HG02885 (cell line): ENCODE results near the gene GLG1.
"Not testable (repeated sequence)": the region's sequence is repeated elsewhere in the genome, so short reads cannot be mapped to it uniquely, and the experiment has no call there.

Source experiments
- ATAC-seq: cut with Tn5 transposase; IDR thresholded peaks from one replicate; pipeline ENCODE4 v1.9.1; 2021; ENCODE audit warnings: mild to moderate bottlenecking; ENCODE audit not compliant: unreplicated experiment, poor library complexity

GLG1 gene

DNA sequence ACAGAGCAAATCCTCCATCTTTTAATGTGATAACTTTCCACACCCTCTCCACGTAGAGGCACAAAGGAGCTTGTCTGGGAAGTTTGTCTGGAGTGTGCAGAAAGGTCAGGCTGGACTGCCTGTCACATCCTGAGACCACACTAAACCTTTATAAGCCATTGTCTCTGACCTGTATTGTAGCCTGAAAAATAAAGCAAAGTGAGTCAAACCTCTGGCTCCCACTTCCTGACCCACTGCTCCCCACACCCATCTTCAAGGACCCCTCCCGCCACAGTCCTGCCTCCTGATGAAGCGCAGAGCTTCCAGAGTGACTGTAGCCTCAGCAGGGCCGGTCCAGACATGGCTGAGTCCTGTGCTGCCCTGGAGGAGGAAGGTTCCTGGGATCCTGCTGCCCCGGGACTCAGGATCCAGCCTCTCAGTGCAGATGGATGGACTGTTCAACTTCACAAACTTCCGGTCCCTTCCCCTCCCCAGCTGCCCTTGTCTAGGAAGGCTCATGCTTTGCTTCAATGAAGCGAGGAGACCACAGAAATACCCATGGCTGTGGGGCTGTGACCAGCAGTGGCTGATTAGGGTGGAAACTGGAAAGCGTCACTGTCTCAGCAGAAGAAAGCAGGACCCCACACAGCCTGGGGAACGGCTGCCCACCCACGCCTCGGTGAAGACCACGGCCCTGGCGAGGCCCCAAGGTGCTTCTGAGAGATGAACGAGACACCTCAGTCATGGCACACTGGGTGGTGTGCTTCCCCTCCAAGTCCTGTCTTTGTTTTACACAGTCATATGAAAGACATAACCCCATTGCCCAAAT is 154.8 kb downstream of the GLG1 start:
- ATAC-seq = peak; percentile 90

DNA sequence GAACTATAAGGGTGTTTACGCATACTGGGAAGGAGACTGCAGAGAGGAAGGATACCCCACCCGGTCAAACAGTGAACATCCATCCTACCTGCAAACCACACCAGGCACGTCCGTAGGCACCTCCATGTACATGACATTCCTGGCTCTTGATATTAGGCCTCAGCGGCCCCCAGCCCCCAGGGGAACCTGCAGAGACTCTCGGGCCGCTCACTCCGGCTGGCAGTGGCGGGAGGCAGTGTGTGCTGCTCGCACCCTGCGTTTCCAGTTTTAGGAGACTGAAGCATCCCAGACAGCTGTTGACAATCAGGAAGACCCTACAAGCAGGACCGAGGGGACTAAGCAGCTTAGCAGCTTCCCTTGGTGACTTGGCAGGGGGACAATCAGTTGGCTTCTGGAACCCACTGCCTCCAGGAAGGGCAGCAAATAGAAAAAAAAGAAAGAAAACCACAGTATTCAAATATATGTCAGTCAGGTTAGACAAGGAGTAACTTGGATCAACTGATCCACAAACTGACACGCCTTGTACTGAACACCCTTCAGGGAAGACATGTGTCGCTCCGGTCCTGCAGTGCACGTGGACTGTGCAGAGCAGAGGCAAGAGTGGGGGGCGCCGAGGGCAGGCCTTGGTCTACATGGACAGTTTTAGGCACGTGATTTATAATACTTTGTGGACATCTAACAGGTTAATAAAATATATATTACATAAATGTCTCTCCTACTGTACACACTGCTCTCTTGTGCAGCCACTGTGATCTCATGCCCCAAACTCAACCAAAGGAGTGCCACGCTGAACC is 155.8 kb downstream of the GLG1 start:
- ATAC-seq = no peak

DNA sequence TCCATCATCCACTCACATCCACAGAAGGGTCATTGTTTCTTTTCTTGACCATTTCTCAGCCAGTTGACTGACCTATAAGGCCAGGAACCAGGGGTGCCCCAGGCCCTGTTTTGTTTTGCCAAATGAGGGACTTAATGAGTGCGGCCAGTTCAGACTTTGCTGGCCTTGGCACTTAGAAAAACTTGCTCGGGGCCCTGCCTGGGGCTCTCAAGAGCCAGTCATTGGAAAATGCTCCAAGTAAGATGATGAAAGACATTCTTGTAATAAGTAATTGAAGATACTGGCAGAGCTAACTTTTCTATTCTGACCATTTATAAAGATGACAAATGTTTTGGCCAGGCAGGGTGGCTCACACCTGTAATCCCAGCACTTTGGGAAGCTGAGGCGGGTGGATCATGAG is 156.7 kb downstream of the GLG1 start:
- ATAC-seq = no peak

DNA sequence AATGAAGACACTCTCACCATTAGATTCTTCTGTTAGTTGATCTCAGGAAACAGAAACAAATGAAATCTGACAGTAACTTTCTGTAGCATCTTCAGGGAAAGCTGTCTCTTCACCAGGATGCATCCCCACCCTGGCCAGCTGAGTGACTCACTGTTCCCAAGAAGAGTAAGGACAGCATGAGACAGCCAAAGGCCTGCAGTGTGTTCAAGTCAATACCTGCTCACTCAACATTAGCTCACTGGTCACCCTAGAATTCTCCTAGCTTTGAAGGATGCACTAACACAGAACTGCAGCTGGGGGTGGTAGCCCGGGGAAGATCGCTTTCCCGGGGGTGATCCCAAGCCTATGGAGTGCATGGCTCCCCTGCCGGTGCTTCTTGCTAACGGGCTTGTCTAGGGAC is 157.4 kb downstream of the GLG1 start:
- no peak for ATAC-seq

DNA sequence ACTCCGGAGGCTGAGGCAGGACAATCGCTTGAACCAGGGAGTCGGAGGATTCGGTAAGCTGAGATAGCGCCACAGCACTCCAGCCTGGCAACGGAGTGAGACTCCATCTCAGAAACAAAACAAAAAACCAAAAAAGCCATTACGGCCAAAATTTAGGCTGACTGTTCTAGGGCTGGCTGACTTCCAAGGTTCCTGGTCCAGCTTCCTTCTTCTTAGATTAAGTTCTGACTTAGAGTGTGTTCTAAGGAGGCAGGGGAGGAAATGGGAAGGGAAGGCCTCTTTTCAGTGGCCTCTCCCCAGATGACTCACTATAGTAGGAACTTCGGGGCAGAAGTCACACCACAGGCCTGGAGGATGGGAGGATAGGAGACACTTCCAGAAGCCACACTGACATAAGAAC is 157.9 kb downstream of the GLG1 start:
- no peak for ATAC-seq

DNA sequence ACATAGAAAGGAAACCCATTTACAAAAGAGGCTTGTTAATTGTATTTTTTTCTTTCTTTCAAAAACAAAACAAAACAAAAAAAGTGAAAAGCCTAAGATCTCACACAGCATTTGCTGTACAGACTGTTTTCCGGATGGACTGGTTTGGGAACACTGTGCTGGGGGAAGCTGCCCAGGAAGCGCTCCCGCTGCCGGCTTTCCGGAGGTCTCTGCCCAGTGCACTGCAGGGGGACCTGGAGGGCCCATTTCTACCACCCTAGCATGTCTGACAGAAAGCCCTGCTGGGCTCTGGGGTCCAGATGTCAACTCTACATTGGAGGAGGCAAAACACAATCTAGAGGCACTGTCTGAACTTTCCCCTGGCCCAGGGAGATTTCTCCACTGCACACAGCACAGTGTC is 159.3 kb downstream of the GLG1 start:
- ATAC-seq = no peak

DNA sequence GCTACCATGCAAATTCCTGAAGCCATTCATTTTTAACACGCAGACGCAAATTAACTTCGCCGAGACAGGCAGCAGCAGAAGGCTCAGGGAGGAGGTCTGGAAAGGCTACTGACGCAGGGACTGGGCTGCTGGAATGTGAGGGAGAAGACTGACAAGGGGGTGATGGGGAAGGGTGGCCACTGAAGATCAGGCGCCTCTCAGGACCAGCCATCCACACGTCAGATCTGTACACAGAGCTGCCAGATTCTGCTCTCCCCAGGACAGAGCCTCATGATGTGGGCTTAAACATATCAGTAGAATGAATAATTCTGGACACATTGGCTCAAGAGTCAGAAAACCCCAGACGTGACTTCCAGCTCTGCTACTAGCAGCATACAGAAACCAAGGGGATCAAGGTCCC is 160.0 kb downstream of the GLG1 start:
- no peak for ATAC-seq

DNA sequence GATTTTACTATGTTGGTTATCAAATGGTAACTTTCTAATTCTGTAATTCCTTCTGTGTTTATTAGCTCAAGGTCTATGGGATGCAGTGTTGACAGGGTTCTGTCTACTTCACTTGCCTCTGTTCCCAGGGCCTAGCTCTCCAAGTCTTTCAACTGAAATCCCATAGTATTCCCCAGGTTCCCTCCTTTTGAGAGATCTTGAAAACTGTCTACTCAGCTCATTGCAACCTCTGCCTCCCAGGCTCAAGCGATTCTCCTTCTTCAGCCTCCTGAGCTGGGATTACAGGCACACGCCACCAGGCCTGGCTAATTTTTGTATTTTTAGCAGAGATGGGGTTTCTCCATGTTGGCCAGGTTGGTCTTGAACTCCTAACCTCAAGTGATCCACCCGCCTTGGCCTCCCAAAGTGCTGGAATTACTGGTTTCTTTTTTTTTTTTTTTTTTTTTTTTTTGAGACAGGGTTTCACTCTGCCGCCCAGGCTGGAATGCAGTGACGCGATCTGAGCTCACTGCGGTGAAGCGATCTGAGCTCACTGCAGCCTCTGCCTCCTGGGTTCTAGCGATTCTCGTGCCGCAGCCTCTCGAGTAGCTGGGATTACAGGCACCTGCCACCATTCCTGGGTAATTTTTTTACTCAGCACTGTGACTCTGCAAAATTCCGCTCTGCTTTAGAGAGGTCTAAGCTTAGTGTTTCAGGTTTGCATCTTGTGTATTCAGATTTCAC is 163.1 kb downstream of the GLG1 start:
- ATAC-seq = not testable (repeated sequence)

DNA sequence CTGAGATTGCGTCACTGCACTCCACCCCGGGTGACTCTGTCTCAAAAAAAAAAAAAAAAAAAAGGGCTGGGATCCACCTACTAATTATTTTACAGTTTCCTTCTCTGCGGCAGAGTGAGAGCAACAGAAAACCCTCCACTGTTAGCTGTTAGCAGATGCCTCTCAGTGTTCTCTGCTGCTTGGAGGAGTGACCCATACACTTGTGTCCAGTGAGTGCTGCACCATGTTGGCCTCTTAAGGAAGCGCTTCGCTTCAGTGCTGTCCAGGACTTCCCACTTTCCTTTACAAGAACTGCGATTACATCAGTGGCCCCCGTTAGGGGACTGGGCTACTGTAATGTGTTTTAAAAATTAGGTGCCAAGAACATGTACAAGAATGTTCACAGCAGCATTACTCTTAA is 167.2 kb downstream of the GLG1 start:
- ATAC-seq = no peak

DNA sequence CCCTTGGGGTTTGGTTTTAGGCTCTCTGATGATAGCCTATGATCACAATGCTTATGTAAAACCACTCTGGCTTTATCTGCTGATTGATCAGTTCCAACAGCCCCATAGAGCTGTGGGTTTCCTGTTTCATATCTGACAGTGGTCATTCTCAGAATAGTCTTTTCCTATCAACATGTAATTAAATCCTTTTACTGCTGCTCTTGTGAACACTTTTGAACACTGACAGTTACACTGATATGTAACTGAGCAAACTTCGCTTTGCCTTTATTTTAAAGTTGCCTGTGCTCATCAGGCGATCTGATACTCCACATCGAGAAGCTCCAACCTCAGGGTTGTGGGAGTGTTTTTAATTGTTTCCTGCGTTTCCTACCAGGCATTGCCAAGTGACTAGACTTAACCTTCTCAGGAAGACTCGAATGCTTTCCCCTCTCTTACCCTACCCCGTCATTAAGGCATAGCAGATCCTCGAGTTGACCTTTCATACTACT is 168.4 kb downstream of the GLG1 start:
- ATAC-seq = no peak

DNA sequence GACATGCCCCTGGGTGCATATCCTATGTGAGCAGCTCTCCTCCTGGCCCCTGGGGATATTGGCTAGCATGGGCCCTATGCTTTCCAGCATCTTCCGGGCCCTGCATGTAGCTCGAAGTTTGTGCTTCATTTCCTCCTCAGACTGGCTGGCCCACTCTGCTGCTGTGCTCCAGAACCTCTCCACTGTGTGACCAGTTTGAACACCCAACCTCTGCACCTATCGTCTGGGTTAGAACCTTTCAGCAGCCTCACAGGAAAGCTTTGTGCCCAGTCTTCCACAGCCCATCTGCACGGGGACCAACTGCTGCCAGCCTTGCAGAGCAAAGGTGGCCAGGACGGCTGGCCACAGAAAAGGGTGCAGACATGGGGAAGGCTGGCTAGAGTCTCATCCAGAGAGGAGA is 175.4 kb downstream of the GLG1 start:
- ATAC-seq = no peak

DNA sequence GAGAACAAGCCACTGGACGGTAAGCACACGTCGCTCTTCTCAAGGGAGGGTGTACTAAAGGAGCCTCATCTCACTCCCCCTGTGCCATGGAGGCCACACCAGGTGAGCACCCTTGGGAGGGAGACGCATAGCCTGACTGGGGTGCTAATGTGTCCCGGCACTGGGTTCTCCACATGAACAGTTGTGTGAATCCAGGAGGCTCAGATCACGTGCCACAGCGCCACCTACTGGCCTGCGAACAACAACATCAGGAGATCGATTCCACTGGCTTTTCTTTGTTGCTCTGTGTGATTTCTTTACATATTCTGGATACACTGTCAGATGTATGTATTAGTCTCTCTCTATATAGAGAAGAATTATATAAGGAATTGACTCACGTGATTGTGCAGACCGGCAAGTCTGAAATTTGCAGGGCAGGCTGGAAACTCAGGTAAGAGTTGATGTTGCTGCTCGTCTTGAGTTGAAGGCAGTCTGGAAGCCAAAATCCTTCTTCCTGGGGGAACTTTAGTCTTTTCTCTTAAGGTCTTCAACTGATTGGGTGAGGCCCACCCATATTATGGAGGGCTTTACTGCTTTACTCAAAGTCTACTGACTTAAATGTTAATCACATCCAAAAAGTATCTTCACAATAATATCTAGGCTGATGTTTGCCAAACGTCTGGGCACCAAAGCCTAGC is 176.7 kb downstream of the GLG1 start:
- peak; percentile 72 for ATAC-seq

DNA sequence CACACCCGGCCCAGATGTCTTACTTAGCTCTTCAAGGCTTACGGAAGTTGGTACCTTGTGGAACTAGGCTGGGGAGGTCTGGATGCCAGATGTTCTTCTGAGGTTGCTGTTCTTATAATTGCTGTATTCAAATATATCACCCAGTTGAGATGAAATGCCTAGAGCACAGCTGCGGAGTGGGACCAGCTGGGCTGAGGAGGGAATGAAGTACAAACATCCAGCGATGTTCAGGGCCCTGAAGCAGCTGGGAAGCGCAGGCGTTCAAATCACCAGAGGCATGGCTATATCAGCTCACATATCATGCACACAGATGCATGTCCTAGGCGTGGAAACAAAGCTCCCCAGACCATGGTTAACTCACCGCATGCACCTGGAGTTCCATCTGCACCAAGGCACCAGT is 178.4 kb downstream of the GLG1 start:
- not testable (repeated sequence) for ATAC-seq

DNA sequence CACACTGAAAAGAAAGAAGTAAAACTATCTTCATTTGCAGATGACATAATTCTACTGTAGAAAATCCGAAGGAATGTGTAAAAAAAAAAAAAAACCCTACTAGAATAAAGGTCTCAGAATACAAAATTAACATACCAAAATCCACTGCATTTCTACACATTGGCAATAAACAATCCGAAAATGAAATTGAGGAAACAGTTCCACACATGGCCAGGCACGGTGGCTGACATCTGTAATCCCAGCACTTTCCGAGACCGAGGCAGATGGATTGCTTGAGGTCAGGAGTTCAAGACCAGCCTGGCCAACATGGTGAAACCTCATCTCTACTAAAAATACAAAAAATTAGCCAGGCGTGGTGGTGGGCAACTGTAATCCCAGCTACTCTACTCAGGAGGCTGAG is 181.2 kb downstream of the GLG1 start:
- not testable (repeated sequence) for ATAC-seq

DNA sequence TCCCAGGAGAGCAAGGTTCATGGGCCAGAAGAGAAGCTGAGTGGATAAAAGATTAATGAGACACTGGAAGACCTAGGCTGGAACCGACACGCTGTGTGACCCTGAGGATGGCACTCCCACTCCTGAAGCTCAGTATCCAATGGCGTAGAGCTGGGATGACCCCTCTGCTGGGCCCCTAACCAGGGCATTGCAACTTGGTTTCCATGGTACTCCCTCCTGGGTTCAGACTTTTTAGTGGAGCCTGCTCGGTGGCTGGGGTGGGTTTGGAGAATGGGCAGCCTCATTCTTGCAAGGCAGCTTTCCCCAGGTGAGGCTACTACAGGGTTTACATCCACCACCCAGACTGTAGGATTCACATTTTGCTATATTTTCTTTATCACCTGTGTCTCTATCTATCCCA is 183.2 kb downstream of the GLG1 start:
- not testable (repeated sequence) for ATAC-seq

DNA sequence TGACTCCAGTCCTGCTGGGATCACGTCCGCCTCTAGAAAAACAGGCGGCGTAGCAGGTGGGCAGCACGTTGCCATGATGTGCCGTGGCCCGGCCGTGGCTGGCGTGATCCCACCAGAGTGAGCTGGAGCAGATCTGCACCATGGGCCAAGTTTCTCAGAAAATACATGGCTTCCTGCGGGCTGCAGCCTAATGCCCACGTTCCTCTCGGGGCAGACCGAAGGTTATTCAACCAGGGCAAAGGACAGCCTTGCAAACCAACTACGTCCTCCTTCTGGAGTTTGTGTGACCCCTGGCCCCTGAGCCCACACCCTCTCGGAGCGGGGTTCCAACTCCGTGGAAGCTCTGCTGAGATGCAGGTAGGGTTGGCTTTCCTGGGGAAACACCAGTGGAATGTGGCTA is 184.8 kb downstream of the GLG1 start:
- not testable (repeated sequence) for ATAC-seq

DNA sequence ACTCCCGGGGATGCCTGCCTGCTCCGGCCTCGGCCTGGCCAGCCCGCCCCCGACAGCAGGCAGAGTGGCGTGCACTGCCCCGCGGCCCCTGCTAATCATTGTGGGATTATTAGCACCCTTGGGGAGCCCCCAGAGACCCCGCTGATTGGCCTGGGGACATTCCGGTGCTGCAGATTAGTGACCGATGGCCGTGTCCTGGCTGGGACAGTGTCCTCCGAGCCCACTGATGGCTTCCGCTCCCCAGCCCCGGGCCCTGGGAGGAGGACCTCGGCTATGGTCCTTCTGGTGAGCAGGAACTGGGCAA is 185.5 kb downstream of the GLG1 start:
- not testable (repeated sequence) for ATAC-seq

DNA sequence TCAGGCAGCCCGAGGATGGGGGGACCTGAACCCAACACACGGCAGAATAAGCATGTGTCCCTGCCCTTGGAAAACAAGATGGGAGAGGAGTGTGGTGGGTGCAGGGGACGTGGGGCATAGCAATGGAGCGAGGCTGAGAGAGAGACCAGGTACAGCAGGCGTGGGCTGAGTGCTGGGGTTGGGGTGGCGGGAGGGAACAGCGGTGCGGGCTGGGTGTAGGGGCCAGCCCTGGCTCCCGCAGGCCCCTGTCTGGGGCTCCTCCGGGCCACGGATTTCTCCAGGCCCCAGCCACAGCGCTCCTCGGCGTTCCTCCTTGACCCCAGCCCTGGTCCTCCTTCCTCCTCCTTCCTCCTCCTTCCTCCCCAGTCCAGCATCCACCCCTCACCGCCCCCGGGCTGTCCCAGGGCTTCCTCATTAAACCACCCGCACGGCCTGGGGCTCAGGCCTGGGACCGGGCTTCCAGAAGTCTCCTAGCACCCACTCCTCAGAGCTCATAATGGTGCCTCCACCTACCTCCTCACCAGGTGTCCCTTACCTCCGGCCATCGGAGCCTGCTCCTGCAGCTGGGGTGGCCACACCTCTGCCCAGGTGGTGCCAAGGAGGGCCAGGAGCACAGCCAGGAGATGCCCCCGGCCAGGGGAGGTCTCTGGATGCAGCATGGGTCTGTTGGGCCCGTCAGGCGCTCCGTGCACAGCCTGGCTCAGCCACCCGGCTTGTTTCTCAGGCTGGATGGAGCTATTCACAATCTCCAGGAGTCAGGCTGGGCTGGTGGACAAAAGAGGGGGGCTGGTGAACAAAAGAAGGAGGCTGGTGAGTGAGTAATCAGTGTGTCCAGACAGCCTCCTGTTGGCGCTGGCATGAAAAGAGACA is 186.1 kb downstream of the GLG1 start, which contains the start of gene CLEC18B:
Gene CLEC18B, minus strand, starts transcription at position 867 of the 870 bp plus-strand sequence. Its CDS starts 208 bp downstream, at position 659.
- not testable (repeated sequence) for ATAC-seq

DNA sequence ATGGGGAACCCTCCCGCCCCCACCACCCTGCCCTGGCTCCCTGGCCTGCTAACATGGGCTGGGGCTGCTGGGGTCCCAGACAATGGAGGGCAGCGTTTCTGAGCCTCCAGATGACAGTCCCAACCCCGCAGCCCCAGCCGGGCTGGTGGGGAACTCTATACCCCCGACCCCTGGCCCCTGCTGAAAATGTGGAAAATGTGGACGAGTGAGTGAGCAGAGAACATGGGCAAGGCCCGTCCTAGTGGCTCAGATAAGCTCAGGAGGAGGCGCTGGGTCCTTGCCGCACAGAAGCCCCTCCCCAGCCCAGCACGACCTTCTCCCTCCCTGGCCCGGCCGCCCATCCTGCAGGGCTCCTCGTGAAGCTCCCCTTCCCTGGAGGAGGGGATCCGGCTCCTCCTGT is 187.1 kb downstream of the GLG1 start:
- not testable (repeated sequence) for ATAC-seq
